NCI-H1417 treated with DMSO at 0.1 percent for 48 hours (cell line): ENCODE results near the gene SUB1.
"Not testable (repeated sequence)": the region's sequence is repeated elsewhere in the genome, so short reads cannot be mapped to it uniquely, and the experiment has no call there.

Source experiments
- DNase-seq: peaks from one replicate; lab custom pipeline; 2025; lab: John Stamatoyannopoulos, UW

SUB1 gene

DNA sequence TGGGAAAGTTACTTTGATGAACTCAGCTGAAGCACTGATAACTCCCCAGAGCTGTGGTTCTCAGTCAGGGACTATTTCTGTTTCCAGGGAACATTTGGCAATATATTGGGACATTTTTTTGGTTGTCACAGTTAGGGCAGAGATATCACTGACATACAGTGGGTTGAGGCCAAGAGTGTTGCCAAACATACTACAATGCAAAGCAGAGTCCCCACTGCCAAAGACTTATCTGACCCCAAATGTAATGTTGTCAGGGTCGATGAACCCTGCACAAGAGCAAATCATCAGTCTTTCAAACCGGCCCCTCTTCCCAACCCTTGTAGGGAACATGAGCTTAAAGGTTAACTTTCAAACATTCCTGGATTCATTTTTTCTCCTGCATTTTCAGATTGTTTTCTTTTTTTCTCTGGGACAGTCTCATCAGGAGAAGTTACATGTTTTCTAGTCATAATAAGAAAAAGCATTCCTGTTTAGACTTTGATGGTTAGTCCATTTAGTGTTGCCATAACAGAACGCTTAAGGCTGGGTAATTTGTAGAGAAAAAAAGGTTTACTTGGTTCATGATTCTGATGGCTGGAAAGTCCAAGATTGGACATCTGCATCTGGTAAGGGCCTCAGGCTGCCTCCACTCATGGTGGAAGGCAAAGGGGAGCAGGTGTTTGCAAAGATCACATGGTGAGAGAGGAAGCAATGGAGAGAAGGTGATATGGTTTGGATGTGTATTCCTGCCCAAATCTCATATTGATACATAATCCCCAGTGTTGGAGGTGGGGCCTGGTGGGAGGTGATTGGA, 18.8 kb upstream of the SUB1 start:
- no peak for DNase-seq

DNA sequence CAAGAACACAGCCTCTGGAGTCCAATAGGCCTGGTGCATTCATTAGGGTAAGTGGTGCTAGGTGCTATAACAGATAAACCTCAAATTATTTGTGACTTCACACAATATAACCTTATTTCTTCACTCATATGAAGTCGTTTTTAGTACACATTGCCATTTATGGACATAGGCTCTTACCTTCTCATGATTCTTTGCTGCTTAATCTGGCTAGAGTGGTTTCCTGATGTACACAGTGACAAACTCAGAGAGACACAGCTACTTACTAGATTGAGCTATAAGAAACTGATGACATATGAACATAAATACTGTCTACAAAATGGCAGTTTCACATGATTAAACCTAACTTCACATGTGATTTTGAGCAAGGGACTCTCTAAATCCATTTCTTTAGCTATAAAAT, 14.2 kb upstream of the SUB1 start:
- no peak for DNase-seq

DNA sequence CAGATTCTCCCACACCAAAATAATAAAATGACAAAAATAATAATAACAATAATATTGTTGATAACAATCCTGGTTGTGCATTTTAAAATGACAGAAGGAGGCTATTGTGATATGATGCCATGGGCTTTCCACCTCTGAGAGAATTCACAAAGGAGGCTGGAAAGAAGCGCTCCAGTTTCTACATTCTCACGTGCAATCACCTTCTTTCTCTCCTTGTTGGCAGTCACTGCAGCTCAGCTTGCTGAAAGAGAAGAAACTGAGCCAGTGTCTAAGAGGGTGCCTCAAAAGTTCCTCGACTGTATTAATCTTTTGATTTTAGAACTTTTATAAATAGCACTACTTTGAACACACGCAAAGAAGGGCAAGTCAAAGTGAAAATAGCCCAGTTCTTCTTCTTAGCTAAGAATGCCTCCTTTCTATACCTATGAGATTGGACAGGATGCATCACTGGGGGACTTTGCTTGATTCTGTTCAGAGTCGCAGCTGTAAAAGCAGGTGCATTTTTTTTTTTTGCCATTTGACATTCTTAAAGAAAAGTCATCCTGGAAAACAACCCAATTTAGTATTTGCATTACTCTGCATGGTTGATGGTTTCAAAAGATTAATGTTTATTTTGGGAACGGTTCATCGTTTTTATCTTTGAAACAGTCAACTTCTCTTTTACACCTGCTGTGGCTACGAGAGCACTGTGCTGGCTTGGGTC, 12.4 kb upstream of the SUB1 start:
- DNase-seq: no peak

DNA sequence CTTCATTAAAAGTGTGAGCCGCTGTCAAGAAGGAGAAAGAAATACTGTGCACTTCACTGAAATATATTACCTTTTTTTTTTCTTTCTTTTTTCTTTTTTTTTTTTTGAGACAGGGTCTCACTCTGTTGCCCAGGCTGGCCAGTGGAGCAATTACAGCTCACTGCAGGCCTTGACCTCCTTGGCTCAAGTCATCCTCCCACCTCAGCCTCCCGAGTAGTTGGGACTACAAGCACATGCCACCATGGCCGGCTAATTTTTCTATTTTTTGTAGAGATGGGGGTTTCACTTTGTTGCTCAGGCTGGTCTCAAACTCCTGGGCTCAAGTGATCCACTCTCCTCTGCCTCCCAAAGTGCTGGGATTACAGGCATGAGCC, 11.9 kb upstream of the SUB1 start:
- not testable (repeated sequence) for DNase-seq

DNA sequence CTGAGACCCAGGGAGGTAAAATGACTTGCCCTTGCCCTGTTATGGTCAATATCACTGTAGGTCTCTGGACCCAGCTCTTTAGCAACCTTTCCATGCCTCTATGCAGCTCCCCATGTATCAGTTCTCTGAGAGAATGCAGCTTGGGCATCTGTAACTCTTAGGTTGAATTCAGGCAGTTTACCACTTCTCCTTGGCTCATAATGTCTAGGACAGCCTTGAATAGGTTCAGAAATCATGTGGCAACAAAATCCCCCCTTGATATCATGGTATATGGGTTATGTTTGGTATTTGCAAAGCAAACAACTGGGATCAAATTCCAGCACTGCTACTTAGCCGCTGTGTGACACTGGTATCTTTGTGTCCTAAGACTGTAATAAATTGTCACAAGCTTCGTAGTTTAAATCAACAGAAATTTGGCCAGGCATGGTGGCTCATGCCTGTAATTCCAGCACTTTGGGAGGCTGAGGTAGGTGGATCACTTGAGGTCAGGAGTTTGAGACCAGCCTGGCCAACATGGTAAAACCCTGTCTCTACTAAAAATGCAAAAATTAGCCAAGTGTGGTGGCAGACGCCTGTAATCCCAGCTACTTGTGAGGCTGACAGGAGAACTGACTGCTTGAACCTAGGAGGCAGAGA, 10.7 kb upstream of the SUB1 start:
- no peak for DNase-seq

DNA sequence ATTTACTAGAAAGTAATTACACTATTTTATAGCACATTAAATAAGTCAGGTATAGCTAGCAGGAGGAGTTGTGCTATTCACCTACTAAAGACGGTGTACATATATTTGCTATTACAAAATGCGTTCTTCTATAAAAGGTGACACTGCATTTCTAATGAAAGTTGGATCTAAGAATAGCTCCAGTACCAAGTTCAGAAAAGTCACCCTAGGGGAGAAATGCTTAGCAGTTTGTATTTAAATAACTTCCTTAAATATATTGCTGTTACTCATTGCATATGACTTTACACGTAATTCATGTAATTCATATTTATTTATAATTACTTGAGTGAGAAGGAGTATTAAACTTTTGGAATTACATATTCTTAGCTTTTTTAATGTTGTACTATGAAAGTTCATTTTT, 7.0 kb upstream of the SUB1 start:
- no peak for DNase-seq

DNA sequence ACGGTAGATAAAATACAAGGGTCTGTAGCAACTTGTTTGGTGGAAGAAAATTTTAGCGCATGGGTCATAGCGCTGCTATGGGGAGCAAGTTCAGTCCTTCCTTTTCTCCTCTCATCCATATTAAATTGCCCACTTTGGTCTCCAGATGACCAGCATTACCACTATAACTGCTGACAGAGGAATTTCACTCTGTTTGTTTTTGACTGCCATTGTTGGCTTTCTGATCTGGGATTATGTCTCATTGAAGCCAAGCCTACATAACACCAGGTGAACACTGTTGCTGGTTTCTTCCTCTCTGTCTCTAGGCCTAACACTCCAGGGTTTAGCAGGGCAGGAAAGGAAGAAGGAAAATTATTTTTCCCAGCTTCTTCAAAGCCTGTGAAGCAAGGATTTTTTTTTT, 6.6 kb upstream of the SUB1 start:
- no peak for DNase-seq

DNA sequence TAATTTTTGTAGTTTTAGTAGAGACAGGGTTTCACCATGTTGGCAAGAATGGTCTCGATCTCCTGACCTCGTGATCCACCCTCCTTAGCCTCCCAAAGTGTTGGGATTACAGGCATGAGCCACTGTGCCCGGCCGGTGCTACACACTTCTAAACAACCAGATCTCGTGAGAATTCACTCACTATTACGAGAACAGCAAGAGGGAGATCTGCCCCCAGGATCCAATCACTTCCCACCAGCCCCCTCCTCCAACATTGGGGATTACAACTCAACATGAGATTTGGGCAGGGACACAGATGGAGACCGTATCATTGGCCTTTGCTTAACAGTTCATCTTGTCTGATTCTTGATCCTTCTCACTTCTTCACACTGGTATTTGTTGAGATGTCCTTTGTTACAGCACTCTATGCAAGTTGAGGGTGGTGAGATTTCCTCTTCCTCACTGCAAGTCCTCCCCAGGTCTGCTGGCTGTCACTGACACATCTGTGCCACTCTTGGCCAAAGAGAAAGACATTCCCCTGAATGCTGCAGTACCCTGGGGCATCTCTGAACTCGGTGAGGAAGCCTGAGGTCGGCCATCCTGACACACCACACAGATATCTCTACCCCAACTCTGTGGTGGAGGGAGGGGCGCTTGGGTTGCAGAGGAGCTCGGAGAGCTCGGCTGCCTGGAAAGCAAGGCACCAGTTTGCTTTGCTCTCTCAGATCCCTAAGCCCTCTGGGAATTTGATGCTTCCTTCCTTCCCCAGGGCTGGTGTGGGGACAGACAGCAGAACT, 4.2 kb upstream of the SUB1 start:
- no peak for DNase-seq

DNA sequence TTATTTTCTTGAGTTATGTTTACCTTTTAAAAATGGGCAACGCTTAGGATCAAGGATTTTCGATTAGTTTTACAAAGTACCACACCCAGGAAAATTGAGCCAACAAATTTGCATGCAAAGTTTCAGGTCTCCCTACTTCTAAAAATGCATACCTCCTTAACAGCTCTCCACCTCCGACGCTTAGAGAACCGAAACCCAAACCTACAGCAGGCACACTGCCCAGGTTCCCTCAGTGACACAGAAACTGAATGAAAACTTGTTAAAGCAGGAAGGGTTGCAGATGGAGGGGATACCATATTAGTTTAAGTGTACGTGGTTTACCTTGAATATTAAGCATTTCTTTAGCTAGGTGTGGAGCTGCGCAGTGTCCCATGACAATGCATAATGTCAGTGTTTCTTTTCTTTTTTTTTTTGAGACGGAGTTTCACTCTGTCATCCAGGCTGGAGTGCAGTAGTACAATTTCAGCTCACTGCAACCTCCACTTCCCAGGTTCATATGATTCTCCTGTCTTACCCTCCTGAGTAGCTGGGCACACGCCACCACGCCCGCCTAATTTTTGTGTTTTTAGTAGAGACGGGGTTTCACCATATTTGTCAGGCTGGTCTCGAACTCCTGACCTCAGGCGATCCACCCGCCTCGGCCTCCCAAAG, 1.6 kb upstream of the SUB1 start:
- DNase-seq: no peak

DNA sequence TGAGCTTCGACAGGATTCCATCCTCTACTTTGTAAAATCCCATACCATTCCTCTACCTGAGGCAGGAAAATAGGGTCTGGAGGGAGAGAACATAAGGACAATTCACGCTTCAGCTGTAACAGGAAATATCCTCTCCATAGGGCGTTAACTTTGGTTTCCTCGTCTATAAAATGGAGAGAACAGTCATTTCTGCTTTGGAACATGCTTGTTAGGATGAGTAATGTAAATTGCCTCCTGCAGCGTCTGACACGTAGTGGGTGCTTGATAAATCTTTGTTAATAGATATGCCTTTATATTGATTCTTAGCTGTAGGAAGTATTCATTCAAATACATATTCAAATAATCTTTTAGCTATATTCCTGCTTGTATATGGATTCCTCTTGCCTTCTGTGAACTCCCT, 711 bp upstream of the SUB1 start:
- no peak for DNase-seq

DNA sequence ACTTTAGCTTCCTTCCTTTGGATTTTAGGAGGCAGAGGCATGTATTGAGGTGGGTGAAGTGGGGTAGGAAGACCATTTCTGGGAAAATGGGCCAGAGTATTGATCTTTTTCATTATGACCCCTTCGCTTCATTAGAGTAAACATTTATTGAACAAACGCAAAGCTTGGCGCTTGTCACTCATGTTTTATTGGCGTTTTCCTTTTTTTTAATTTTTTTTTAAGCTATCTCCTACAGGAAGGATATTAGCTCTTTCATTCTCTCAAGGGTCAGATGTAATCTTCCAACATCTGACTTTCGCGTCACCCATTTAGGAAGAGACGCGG, 273 bp upstream of the SUB1 start:
- no peak for DNase-seq

DNA sequence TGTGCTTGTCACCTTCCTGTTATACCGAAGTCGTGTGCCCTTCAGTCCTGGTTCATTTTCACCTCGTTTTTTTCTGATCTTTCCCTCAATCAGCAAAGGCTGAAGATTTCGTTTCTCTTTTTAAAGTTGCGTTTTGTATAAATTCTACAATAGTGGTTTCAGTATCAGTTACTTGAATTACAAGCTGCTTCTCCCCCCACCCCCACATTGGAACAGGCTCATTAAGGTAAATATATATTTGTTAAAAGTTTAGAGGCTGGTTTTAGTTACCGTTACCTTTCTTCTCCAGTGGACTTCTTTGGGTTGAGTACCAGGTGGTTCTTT, 881 bp downstream of the SUB1 start:
- DNase-seq: no peak

DNA sequence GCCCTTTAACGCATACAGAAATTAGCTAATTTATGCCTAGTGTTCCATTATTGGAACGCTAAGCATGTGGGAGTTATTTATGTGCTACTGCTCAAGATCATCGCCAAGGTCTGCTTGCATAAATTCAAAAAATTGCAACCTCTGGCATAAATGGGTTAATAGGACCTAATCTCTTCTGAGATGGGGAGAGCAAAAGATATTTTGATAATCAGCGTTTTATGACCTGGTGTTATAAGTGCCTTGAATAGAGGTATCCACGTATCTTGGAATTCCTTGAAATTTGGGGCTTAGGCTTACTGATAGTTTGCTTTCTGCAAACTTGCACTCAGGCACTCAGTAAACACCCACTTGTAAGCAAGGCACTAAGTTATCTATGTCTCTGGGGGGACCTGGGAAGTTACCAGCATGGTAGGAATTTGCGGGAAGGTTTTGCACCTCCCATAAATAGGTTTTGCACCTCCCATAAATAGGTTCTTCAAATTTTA, 1.8 kb downstream of the SUB1 start:
- DNase-seq: no peak

DNA sequence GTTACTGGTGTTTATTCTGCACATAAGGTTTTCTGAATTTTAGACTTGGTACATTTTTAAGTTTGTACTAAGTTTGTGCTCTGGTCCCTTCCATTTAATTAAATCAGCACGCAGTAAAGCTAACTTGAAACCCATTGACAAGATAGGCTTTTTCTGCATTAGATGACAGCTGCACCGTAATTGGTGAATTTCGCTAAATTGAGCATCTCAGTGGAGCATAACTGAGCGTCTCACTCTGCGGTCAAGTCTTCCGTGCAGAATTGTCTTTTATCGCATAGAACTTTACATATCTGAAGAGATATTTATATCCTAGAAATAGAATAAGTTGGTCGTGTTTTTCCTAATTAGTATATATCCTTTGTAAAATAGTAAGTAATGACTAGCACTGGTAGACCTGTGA, 4.1 kb downstream of the SUB1 start:
- no peak for DNase-seq

DNA sequence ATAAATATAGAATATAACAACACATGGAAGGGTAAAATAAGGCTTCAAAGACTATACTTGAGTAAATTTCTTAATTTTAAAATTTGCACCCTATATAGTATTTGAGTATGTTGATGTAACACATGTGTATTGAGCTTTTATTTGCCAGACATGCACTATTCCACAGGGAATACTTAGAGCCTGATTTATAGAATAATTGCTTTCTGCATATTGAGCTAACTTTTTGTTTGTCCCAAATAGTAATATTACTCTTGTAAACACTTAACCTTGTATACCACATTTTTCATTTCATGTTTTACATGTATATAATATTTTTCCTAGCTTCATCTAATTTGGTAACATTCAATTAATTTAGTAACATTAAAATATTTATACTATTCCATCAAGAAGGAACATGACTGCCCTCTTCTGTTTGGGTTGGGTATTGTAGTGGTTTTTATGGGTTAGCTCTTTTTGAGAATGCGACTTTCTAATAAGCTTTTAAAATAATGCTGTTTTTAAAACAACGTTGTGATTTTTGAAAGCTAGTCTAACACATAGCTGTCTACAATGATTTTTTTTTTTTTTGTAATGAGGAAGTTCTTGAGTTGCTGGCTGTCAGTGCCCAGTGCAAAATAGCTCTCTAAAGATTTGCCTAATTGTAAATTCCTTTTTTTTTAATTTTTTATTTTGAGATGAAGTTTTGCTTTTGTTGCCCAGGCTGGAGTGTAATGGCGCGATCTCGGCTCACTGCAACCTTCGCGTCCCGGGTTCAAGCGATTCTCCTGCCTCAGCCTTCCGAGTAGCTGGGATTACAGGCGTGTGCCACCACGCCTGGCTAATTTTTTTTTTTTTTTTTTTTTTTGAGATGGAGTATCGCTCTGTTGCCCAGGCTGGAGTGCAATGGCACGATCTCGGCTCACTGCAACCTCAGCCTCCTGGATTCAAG, 4.8 kb downstream of the SUB1 start:
- DNase-seq: peak; percentile 5

DNA sequence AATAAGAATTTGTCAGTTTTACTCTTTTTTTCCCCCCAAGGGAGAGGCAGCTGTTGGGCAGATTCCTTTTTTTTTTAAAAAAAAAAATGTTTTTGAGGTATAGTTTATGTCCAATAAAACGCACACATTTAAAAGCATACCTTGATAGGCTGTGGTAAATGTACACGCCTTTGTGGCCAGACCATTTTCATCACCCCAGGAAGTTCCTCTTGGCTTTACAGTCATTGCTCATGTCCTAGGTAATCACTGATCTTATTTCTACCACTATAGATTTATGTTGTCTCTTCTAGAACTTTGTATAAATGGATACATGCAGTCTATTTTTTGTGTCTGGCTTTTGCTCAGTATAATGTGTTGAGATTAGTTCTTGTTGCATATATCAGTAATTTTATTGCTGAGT, 9.8 kb downstream of the SUB1 start:
- no peak for DNase-seq

DNA sequence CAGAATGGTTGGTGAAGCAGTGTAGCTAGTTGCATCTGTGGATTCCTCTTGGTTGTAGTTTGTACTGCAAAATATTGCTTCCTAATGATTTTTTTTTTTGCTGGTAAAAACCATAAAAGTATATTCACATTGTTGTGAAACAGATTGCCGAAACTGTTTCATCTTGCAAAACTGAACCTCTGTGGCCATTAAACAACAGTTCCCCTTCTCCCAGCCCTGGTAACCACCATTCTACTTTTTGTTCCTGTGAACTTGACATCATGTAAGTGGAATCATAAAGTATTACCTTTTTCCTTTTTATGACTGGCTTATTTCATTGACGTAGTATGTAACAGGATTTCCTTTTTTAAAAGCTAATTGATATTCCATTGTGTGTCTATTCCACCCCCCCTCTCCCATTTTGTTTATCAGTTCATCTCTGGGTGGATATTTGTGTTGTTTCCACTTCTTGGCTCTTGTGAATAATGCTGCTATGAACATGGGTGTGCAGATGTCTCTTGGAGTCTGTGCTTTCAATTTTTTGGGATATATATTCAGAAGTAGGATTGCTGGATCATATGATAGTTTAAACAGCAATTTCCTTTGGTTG, 11.8 kb downstream of the SUB1 start:
- DNase-seq: no peak

DNA sequence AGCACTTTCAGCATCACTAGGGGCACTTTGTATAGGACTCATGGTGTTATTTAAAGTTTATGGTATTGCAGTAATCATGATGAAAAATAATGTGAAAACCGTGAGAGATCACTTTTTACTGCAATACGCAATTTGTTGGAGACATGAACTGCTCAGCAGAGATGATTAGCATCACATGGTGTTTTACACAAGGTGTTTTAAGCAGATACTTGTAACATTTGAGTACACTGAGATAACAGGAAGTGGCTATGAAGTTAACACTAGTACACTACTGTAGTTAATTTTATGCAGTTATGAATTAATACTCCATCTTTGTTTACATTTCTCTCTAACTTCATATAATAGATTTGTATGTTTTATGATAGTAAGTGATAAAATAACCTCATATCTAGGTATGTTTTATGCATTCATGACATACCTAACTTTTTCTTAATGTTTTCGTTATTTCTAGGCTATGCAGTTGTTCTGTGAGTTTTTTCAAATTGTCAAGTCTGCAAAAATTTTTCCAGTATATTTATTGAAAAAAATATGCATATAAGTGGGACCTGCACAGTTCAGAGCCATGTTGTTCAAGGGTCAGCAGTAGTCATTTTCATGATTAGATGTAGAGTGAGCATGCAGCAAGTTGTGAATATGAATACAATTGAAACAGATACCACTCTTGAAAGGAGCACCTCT, 13.0 kb downstream of the SUB1 start:
- DNase-seq: no peak

DNA sequence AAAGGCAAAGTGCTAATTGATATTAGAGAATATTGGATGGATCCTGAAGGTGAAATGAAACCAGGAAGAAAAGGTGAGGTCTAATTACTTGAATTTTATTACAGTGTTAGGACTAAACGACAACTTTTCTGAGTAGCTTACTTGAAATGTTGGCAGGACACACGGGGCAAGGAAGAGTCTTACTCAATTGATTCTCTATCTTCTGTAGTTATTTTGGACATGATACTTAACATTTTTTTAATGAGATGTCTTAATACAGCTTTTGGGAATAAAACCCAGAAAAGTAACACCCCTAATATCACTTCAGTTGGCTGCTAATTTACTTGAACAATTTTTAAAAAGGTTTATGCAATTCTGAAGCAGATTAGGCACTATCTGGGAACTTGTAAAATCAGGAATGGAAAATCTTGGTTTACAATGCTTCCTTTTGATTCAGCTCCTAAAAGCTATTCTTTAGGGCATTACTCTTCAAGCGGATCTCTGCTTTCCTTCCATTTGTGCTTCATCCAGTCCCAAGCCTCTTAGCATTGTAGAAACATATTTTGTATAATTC, 13.7 kb downstream of the SUB1 start:
- no peak for DNase-seq
